Measurements from ENCODE around the gene CASD1.

The CASD1 gene

DNA sequence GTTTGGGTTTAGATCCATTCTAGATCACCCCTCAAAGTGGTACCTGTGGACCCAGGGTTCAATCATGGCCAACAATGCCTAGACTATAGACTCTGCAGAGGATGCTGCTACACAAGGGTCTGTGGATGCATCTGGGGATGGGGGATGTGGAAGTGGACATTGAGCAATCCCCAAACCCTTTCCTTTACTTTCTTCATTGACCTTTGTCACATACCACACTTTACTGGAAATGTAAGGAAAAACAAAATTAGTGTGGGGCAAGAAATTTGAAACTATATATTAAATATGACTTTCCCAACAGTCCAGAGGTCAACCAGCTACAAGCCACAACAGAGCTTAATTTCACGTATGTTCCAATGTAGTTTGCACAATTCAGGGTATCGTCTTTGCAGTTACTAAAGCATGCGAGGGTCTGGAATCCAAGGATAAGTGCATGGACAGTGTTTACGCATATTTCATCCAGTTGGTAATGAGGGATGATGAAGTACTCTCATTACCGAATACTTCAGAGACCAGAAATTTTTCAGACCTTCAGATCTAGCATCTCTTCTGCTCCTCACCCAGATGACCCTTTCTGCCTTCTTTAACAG is 33.3 kb upstream of the CASD1 start:
- Histone ChIP-seq H2BK120ac (ENCODE audit: insufficient read depth, low read length, poor library complexity) (no peak overlapping the region), H4K8ac (ENCODE audit: low read depth, low read length) (no peak overlapping the region), H3K36me3 (ENCODE audit: control insufficient read depth in 1 of 2, insufficient read depth in 2 of 2, low read length in 2 of 2) (no peaks in the 10 kb centered on the region), H4K12ac (ENCODE audit: low read depth, low read length) (no peak overlapping the region), H3K18ac (ENCODE audit: low read length) (no peak overlapping the region), H3K4ac (ENCODE audit: low read depth, low read length) (no peak overlapping the region), H2BK12ac (ENCODE audit: low read length) (no peak overlapping the region), H3K4me3 (ENCODE audit: low read depth, low read length) (no peak overlapping the region), H3K79me1 (ENCODE audit: low read length) (no peaks in the 10 kb centered on the region), H2AK5ac (ENCODE audit: low read length) (no peak overlapping the region), H3K27ac (ENCODE audit: low read depth, low read length) (no peak overlapping the region), H3K23ac (ENCODE audit: low read length) (no peak overlapping the region), H3K9ac (ENCODE audit: low read length) (no peak overlapping the region), H3K14ac (ENCODE audit: low read length) (no peak overlapping the region), H4K91ac (ENCODE audit: low read depth, low read length) (no peak overlapping the region), H3K9me3 (ENCODE audit: insufficient read depth, low read depth, low read length) (no peaks in the 10 kb centered on the region), H3K4me2 (ENCODE audit: low read length) (no peak overlapping the region), H3K79me2 (ENCODE audit: control insufficient read depth, insufficient read depth, low read length, poor library complexity) (no peaks in the 10 kb centered on the region), H3K27me3 (ENCODE audit: insufficient read depth, low read length) (no peaks in the 10 kb centered on the region), H3K4me1 (ENCODE audit: control insufficient read depth in 1 of 2, insufficient read depth in 2 of 2, low read length in 2 of 2) (no peaks in the 10 kb centered on the region), H2AFZ (ENCODE audit: insufficient read depth, low read length, poor library complexity) (no peak overlapping the region), H2BK5ac (ENCODE audit: low read depth, low read length, poor library complexity) (no peak overlapping the region)
- peak; percentile 11 to 74 for DNase-seq
- WGBS (ENCODE audit: extremely low coverage, insufficient coverage, insufficient read length), result no CpG with 5 or more reads among the region's 5 CpGs

GRCh38 chr7:94477878-94478277 is 31.7 kb upstream of the CASD1 start:
- H3K9me3 ChIP-seq (ENCODE audit: insufficient read depth, low read depth, low read length), result no peaks in the 10 kb centered on the region
- H3K9ac ChIP-seq (ENCODE audit: low read length), result no peak overlapping the region
- H4K91ac ChIP-seq (ENCODE audit: low read depth, low read length), result no peak overlapping the region
- H3K4ac ChIP-seq (ENCODE audit: low read depth, low read length), result no peak overlapping the region
- no peak overlapping the region for H2AK5ac ChIP-seq (ENCODE audit: low read length)
- H3K79me2 ChIP-seq (ENCODE audit: control insufficient read depth, insufficient read depth, low read length, poor library complexity), result no peaks in the 10 kb centered on the region
- H2AFZ ChIP-seq (ENCODE audit: insufficient read depth, low read length, poor library complexity), result no peak overlapping the region
- H2BK120ac ChIP-seq (ENCODE audit: insufficient read depth, low read length, poor library complexity), result no peak overlapping the region
- no peak overlapping the region for H3K14ac ChIP-seq (ENCODE audit: low read length)
- no peak overlapping the region for H3K4me3 ChIP-seq (ENCODE audit: low read depth, low read length)
- H3K23ac ChIP-seq (ENCODE audit: low read length), result no peak overlapping the region
- no peak overlapping the region for H2BK5ac ChIP-seq (ENCODE audit: low read depth, low read length, poor library complexity)
- H3K79me1 ChIP-seq (ENCODE audit: low read length), result no peaks in the 10 kb centered on the region
- H3K4me2 ChIP-seq (ENCODE audit: low read length), result no peak overlapping the region
- no peaks in the 10 kb centered on the region for H3K27me3 ChIP-seq (ENCODE audit: insufficient read depth, low read length)
- no peaks in the 10 kb centered on the region for H3K4me1 ChIP-seq (ENCODE audit: control insufficient read depth in 1 of 2, insufficient read depth in 2 of 2, low read length in 2 of 2)
- WGBS (ENCODE audit: extremely low coverage, insufficient coverage, insufficient read length), result no CpG with 5 or more reads among the region's 1 CpG
- DNase-seq, result no peak
- no peak overlapping the region for H3K18ac ChIP-seq (ENCODE audit: low read length)
- no peak overlapping the region for H3K27ac ChIP-seq (ENCODE audit: low read depth, low read length)
- H4K8ac ChIP-seq (ENCODE audit: low read depth, low read length), result no peak overlapping the region
- no peaks in the 10 kb centered on the region for H3K36me3 ChIP-seq (ENCODE audit: control insufficient read depth in 1 of 2, insufficient read depth in 2 of 2, low read length in 2 of 2)
- H2BK12ac ChIP-seq (ENCODE audit: low read length), result no peak overlapping the region
- no peak overlapping the region for H4K12ac ChIP-seq (ENCODE audit: low read depth, low read length)

DNA sequence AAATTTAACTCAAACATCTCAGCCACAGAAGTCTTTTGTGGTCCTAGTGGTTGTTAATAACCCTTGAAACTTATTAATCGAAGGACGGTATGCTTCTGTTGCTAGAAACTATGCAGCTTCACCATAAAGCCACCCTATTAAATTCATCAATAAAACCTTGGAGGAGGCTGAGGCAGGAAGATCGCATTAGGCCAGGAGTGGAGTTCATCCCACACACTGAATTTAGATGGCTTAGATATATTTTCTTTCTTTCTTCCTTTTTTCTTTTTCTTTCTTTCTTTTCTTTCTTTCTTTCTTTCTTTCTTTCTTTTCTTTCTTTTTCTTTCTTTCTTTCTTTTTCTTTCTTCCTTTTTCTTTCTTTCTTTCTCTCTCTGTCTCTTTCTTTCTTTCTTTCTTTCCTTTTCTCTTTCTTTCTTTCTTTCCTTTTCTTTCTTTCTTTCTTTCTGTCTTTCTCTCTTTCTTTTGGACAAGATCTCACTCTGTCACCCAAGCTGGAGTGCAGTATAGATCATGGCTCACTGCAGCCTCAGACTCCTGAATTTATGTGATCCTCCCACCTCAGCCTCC is 30.9 kb upstream of the CASD1 start:
- H3K27me3 ChIP-seq (ENCODE audit: insufficient read depth, low read length), result no peaks in the 10 kb centered on the region
- no peaks in the 10 kb centered on the region for H3K9me3 ChIP-seq (ENCODE audit: insufficient read depth, low read depth, low read length)
- H2BK12ac ChIP-seq (ENCODE audit: low read length), result no peak overlapping the region
- H3K4me3 ChIP-seq (ENCODE audit: low read depth, low read length), result no peak overlapping the region
- H4K12ac ChIP-seq (ENCODE audit: low read depth, low read length), result no peak overlapping the region
- H2AK5ac ChIP-seq (ENCODE audit: low read length), result no peak overlapping the region
- H3K9ac ChIP-seq (ENCODE audit: low read length), result no peak overlapping the region
- H3K27ac ChIP-seq (ENCODE audit: low read depth, low read length), result no peak overlapping the region
- H3K36me3 ChIP-seq (ENCODE audit: control insufficient read depth in 1 of 2, insufficient read depth in 2 of 2, low read length in 2 of 2), result no peaks in the 10 kb centered on the region
- H3K79me1 ChIP-seq (ENCODE audit: low read length), result no peaks in the 10 kb centered on the region
- H3K14ac ChIP-seq (ENCODE audit: low read length), result no peak overlapping the region
- H2BK5ac ChIP-seq (ENCODE audit: low read depth, low read length, poor library complexity), result no peak overlapping the region
- DNase-seq, result no peak
- H3K4me1 ChIP-seq (ENCODE audit: control insufficient read depth in 1 of 2, insufficient read depth in 2 of 2, low read length in 2 of 2), result no peaks in the 10 kb centered on the region
- no peaks in the 10 kb centered on the region for H3K79me2 ChIP-seq (ENCODE audit: control insufficient read depth, insufficient read depth, low read length, poor library complexity)
- H2BK120ac ChIP-seq (ENCODE audit: insufficient read depth, low read length, poor library complexity), result no peak overlapping the region
- no peak overlapping the region for H3K4ac ChIP-seq (ENCODE audit: low read depth, low read length)
- no CpG with 5 or more reads among the region's 3 CpGs for WGBS (ENCODE audit: extremely low coverage, insufficient coverage, insufficient read length)
- H4K8ac ChIP-seq (ENCODE audit: low read depth, low read length), result no peak overlapping the region
- no peak overlapping the region for H3K23ac ChIP-seq (ENCODE audit: low read length)
- no peak overlapping the region for H3K4me2 ChIP-seq (ENCODE audit: low read length)
- no peak overlapping the region for H3K18ac ChIP-seq (ENCODE audit: low read length)
- no peak overlapping the region for H4K91ac ChIP-seq (ENCODE audit: low read depth, low read length)
- H2AFZ ChIP-seq (ENCODE audit: insufficient read depth, low read length, poor library complexity), result no peak overlapping the region

DNA sequence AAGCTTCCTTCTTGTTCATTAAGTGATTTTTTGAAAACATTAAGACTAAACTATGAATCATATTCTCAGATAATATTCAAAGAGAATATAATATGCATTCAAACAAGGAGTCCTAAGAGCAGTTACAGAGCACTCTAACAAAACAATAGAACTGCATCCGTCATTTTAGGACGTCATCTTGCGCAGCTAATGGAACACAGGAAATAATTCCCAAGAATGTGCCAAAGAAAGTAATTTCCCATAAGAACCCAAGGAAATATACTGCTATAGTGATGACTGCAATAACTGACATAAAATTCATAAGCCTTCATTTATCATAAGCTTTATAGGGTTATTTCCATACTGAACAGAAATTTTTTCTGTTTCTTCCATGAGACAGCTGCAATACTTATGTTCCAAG is 28.3 kb upstream of the CASD1 start:
- no peaks in the 10 kb centered on the region for H3K27me3 ChIP-seq (ENCODE audit: insufficient read depth, low read length)
- H3K9ac ChIP-seq (ENCODE audit: low read length), result no peak overlapping the region
- no peak overlapping the region for H3K27ac ChIP-seq (ENCODE audit: low read depth, low read length)
- no peaks in the 10 kb centered on the region for H3K4me1 ChIP-seq (ENCODE audit: control insufficient read depth in 1 of 2, insufficient read depth in 2 of 2, low read length in 2 of 2)
- H4K8ac ChIP-seq (ENCODE audit: low read depth, low read length), result no peak overlapping the region
- no CpG with 5 or more reads among the region's 3 CpGs for WGBS (ENCODE audit: extremely low coverage, insufficient coverage, insufficient read length)
- H2BK120ac ChIP-seq (ENCODE audit: insufficient read depth, low read length, poor library complexity), result no peak overlapping the region
- no peak overlapping the region for H2AFZ ChIP-seq (ENCODE audit: insufficient read depth, low read length, poor library complexity)
- H4K91ac ChIP-seq (ENCODE audit: low read depth, low read length), result no peak overlapping the region
- no peak overlapping the region for H3K18ac ChIP-seq (ENCODE audit: low read length)
- H3K79me2 ChIP-seq (ENCODE audit: control insufficient read depth, insufficient read depth, low read length, poor library complexity), result no peaks in the 10 kb centered on the region
- no peaks in the 10 kb centered on the region for H3K79me1 ChIP-seq (ENCODE audit: low read length)
- H3K4me3 ChIP-seq (ENCODE audit: low read depth, low read length), result no peak overlapping the region
- no peak overlapping the region for H2AK5ac ChIP-seq (ENCODE audit: low read length)
- H2BK5ac ChIP-seq (ENCODE audit: low read depth, low read length, poor library complexity), result no peak overlapping the region
- H3K36me3 ChIP-seq (ENCODE audit: control insufficient read depth in 1 of 2, insufficient read depth in 2 of 2, low read length in 2 of 2), result no peaks in the 10 kb centered on the region
- H4K12ac ChIP-seq (ENCODE audit: low read depth, low read length), result no peak overlapping the region
- H3K4me2 ChIP-seq (ENCODE audit: low read length), result no peak overlapping the region
- no peak overlapping the region for H2BK12ac ChIP-seq (ENCODE audit: low read length)
- no peak overlapping the region for H3K23ac ChIP-seq (ENCODE audit: low read length)
- DNase-seq, result no peak
- H3K9me3 ChIP-seq (ENCODE audit: insufficient read depth, low read depth, low read length), result no peaks in the 10 kb centered on the region
- no peak overlapping the region for H3K4ac ChIP-seq (ENCODE audit: low read depth, low read length)
- no peak overlapping the region for H3K14ac ChIP-seq (ENCODE audit: low read length)

Measured in trophoblast cell (in vitro differentiated cells and primary cell).